Thyroid gland (tissue), 4 donors: ENCODE results near the gene PLEKHG3.

Experiments used
- POLR2A ChIP-seq, 2 donors: fragments of 450-650 bp; IDR thresholded peaks; one replicate each; pipeline ENCODE4 v1.6.1; 2017; ENCODE audit warnings: antibody characterized with exemption in 2 of 2, mild to moderate bottlenecking in 2 of 2, moderate library complexity in 1 of 2
- TF ChIP-seq, protein P1 (sequence below), 6 experiments: fragments of 200-600 bp in 3 of 6; fragments of 450-650 bp in 3 of 6; sonication (generic) in 3 of 6; IDR thresholded peaks; one replicate each; pipeline ENCODE4 v1.5.1; 2016 to 2019; ENCODE audit warnings: antibody characterized with exemption in 6 of 6, mild to moderate bottlenecking in 2 of 6, inconsistent platforms in 1 of 6, moderate library complexity in 1 of 6

DNA sequence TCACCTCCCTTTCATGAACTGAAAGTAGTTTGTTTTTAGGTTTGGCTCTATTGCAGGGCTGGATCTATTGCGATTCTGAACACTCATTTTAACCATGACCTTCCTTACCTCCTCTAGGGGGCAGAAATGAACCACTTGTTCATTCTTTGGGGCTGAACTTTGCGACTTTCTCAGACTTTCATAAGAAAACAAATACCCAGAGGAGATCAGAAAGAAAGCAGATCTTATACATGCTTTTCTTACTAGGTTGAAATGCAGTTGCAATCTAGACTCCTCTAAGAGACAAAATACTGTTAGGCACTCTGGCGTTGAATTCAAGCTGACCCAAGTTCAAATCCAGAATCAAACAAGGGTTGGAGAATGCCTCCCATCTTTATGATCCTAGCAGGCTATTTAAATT is 32.6 kb upstream of the PLEKHG3 start:
- TF ChIP-seq, protein P1, sequence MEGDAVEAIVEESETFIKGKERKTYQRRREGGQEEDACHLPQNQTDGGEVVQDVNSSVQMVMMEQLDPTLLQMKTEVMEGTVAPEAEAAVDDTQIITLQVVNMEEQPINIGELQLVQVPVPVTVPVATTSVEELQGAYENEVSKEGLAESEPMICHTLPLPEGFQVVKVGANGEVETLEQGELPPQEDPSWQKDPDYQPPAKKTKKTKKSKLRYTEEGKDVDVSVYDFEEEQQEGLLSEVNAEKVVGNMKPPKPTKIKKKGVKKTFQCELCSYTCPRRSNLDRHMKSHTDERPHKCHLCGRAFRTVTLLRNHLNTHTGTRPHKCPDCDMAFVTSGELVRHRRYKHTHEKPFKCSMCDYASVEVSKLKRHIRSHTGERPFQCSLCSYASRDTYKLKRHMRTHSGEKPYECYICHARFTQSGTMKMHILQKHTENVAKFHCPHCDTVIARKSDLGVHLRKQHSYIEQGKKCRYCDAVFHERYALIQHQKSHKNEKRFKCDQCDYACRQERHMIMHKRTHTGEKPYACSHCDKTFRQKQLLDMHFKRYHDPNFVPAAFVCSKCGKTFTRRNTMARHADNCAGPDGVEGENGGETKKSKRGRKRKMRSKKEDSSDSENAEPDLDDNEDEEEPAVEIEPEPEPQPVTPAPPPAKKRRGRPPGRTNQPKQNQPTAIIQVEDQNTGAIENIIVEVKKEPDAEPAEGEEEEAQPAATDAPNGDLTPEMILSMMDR (IDR thresholded peaks at IDR 0.05) = peak; percentile 22 to 88 (median 76)
- no peak for TF ChIP-seq POLR2A (IDR thresholded peaks at IDR 0.05)
